ENCODE measurements around the gene LRCOL1.

Gene LRCOL1

GRCh38 chr12:132610051-132610759 lies at the start of gene LRCOL1:
Gene LRCOL1, minus strand, starts transcription at chr12:132610582. Its CDS starts 4,331 bp downstream, at chr12:132606251.
- ChIA-PET POLR2A (no interaction called here), CTCF (interaction anchor here (0.6 to 2.5 kb wide), 7 partner anchors 9 to 414 kb away, joined by 3 to 11 read pairs (median 4); no protein-coding TSS in a partner anchor)
- TF ChIP-seq GFI1B (tag by site-specific recombination; IDR thresholded peaks at IDR 0.05), result no peak
- no peak for TF ChIP-seq TRIM28 (IDR thresholded peaks at IDR 0.05; ENCODE audit: borderline replicate concordance, low read length)
- no peak for TF ChIP-seq SCRT2 (tag by site-specific recombination; IDR thresholded peaks at IDR 0.05)
- TF ChIP-seq ZNF341 (tag by site-specific recombination; IDR thresholded peaks at IDR 0.05; ENCODE audit: low read depth), result no peak
- TF ChIP-seq ZSCAN23 (tag by site-specific recombination; IDR thresholded peaks at IDR 0.05), result no peak
- TF ChIP-seq ZSCAN30 (tag by site-specific recombination; IDR thresholded peaks at IDR 0.05), result no peak
- 0 out of 2 replicates have a peak, but pooled peaks have one; percentile 38 for TF ChIP-seq EGR2 (tag by site-specific recombination; IDR thresholded peaks at IDR 0.05; ENCODE audit: low read depth)
- Histone ChIP-seq H3K4me1 (ENCODE audit: control insufficient read depth, insufficient read depth, low read length) (no peaks in the 10 kb centered on the region), H3K4me3 (ENCODE audit: low read depth, low read length) (no peak within 1 kb of the TSS), H3K27ac (ENCODE audit: extremely low read depth, low read depth, low read length) (no peak within 1 kb of the TSS), H3K36me3 (ENCODE audit: control insufficient read depth in 2 of 2, insufficient read depth in 1 of 2, low read length in 2 of 2) (no peaks in the 10 kb centered on the region), H3K9me3 (ENCODE audit: control insufficient read depth, insufficient read depth, low read depth, low read length) (no peaks in the 10 kb centered on the region)

DNA sequence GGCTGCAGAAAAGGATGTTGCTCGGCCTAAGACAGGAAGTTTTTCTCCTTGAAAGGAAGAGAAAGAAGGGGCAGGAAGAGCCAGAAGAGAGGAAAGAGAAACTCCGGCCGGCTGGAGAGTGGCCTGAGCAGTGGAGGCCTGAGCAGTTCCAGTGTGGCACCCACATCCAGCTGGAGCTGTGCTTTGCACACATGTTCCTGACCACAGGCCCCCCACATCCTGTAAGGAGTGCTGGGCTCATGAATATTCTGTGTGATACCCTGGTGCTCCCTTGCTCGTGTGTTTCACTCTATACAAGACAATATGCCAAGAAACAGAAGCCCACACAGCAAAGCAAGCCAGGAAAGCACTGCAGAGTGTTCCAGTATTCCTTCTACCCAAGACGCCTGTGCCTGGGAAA lies 49.7 kb upstream of the LRCOL1 start:
- no peaks in the 10 kb centered on the region for H3K9me3 ChIP-seq (ENCODE audit: control insufficient read depth, insufficient read depth, low read depth, low read length)
- ChIA-PET CTCF (no interaction called here), POLR2A (interaction anchor here (0.6 kb wide), 1 partner anchor 213 kb away, joined by 7 read pairs; no protein-coding TSS in a partner anchor)
- peaks cover 49 to 98% of the 10 kb centered on the region in 2 experiments for H3K36me3 ChIP-seq (ENCODE audit: control insufficient read depth in 2 of 2, insufficient read depth in 1 of 2, low read length in 2 of 2)
- TF ChIP-seq GFI1B (tag by site-specific recombination; IDR thresholded peaks at IDR 0.05), result no peak
- TF ChIP-seq ZBTB7A (tag by site-specific recombination; IDR thresholded peaks at IDR 0.05; ENCODE audit: low read depth), result no peak
- no peak for TF ChIP-seq ZNF132 (tag by site-specific recombination; IDR thresholded peaks at IDR 0.05; ENCODE audit: borderline replicate concordance)
- no peak for TF ChIP-seq ZNF544 (tag by site-specific recombination; IDR thresholded peaks at IDR 0.05)
- no peak for TF ChIP-seq ZNF654 (tag by site-specific recombination; IDR thresholded peaks at IDR 0.05; ENCODE audit: low read depth)
- H3K4me3 ChIP-seq (ENCODE audit: low read depth, low read length), result no peak overlapping the region
- H3K4me1 ChIP-seq (ENCODE audit: control insufficient read depth, insufficient read depth, low read length), result no peaks in the 10 kb centered on the region
- H3K27ac ChIP-seq (ENCODE audit: extremely low read depth, low read depth, low read length), result no peak overlapping the region

DNA sequence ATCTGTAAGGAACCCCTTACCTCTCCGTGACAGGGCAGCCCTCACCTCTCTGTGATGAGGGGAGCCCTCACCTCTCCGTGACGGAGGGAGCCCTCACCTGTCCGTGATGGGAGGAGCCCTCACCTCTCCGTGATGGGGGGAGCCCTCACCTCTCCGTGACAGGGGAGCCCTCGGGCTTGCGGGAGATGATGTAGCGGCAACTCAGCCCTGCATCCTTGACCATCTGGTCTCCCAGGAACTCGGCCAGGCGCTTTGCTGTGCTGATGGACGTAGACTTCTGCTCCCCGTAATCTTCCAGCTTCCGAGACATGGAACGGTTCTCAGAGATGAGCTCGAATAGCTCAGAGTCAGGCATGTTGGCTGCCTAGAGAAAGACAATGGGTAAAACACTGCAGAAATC lies 48.8 kb upstream of the LRCOL1 start:
- Histone ChIP-seq H3K27ac (ENCODE audit: extremely low read depth, low read depth, low read length) (no peak overlapping the region), H3K36me3 (ENCODE audit: control insufficient read depth in 2 of 2, insufficient read depth in 1 of 2, low read length in 2 of 2) (peaks cover 51 to 98% of the 10 kb centered on the region in 2 experiments), H3K9me3 (ENCODE audit: control insufficient read depth, insufficient read depth, low read depth, low read length) (no peaks in the 10 kb centered on the region), H3K4me1 (ENCODE audit: control insufficient read depth, insufficient read depth, low read length) (no peaks in the 10 kb centered on the region), H3K4me3 (ENCODE audit: low read depth, low read length) (no peak overlapping the region)
- TF ChIP-seq ZNF670 (tag by site-specific recombination; IDR thresholded peaks at IDR 0.05; ENCODE audit: low read depth), result no peak
- ChIA-PET CTCF (interaction anchor here (0.7 to 1.0 kb wide), 2 partner anchors 109 to 505 kb away, joined by 3 read pairs; no protein-coding TSS in a partner anchor), POLR2A (interaction anchor here (0.6 kb wide), 1 partner anchor 98 kb away, joined by 3 read pairs; no protein-coding TSS in a partner anchor)

- Histone ChIP-seq H3K36me3 (ENCODE audit: control insufficient read depth in 2 of 2, insufficient read depth in 1 of 2, low read length in 2 of 2) (peaks cover 59 to 98% of the 10 kb centered on the region in 2 experiments), H3K9me3 (ENCODE audit: control insufficient read depth, insufficient read depth, low read depth, low read length) (no peaks in the 10 kb centered on the region), H3K27ac (ENCODE audit: extremely low read depth, low read depth, low read length) (no peak overlapping the region), H3K4me3 (ENCODE audit: low read depth, low read length) (no peak overlapping the region), H3K4me1 (ENCODE audit: control insufficient read depth, insufficient read depth, low read length) (no peaks in the 10 kb centered on the region)
- CTCF ChIA-PET, result interaction anchor here (1.6 kb wide), 1 partner anchor 20 kb away, joined by 5 read pairs; no protein-coding TSS in a partner anchor
- POLR2A ChIA-PET, result interaction anchor here (0.6 kb wide), 1 partner anchor 97 kb away, joined by 3 read pairs; no protein-coding TSS in a partner anchor
- TF ChIP-seq ZEB2 (tag by site-specific recombination; IDR thresholded peaks at IDR 0.05), result no peak
- TF ChIP-seq ZNF510 (tag by site-specific recombination; IDR thresholded peaks at IDR 0.05; ENCODE audit: insufficient replicate concordance), result no peak
- no peak for TF ChIP-seq ZNF777 (tag by site-specific recombination; IDR thresholded peaks at IDR 0.05; ENCODE audit: borderline replicate concordance)
- no peak for TF ChIP-seq ZNF621 (tag by site-specific recombination; IDR thresholded peaks at IDR 0.05)
- TF ChIP-seq ZNF157 (tag by site-specific recombination; IDR thresholded peaks at IDR 0.05), result no peak
- TF ChIP-seq ZNF664 (tag by site-specific recombination; IDR thresholded peaks at IDR 0.05), result no peak
- no peak for TF ChIP-seq ZSCAN16 (tag by site-specific recombination; IDR thresholded peaks at IDR 0.05)
- TF ChIP-seq, protein P1, sequence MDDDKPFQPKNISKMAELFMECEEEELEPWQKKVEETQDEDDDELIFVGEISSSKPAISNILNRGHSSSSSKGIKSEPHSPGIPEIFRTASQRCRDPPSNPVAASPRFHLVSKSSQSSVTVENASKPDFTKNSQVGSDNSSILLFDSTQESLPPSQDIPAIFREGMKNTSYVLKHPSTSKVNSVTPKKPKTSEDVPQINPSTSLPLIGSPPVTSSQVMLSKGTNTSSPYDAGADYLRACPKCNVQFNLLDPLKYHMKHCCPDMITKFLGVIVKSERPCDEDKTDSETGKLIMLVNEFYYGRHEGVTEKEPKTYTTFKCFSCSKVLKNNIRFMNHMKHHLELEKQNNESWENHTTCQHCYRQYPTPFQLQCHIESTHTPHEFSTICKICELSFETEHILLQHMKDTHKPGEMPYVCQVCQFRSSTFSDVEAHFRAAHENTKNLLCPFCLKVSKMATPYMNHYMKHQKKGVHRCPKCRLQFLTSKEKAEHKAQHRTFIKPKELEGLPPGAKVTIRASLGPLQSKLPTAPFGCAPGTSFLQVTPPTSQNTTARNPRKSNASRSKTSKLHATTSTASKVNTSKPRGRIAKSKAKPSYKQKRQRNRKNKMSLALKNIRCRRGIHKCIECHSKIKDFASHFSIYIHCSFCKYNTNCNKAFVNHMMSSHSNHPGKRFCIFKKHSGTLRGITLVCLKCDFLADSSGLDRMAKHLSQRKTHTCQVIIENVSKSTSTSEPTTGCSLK (tag by site-specific recombination; IDR thresholded peaks at IDR 0.05), result no peak
- TF ChIP-seq ZNF658 (tag by site-specific recombination; IDR thresholded peaks at IDR 0.05), result no peak
- TF ChIP-seq ZFP3 (tag by site-specific recombination; IDR thresholded peaks at IDR 0.05; ENCODE audit: low read depth), result no peak
- no peak for TF ChIP-seq PRDM6 (tag by site-specific recombination; IDR thresholded peaks at IDR 0.05)
- TF ChIP-seq ZNF341 (tag by site-specific recombination; IDR thresholded peaks at IDR 0.05; ENCODE audit: low read depth), result no peak
These were observed 47.9 kb upstream of the LRCOL1 start for GRCh38 chr12:132658149-132658894.
